Activated T-helper 1 cell treated with anti-CD3 and anti-CD28 coated beads, Interleukin-12 subunit alpha, Interleukin-12 subunit beta, Interleukin-2, Interleukin-4 antibody, amounts not matched to agents 30 ng/mL and 10 ng/mL and 1 ng/mL, durations not matched to agents 14 hours and 24 hours and 36 hours (primary cell): ENCODE measurements around the gene IST1. TPM values are rescaled to one million over a fixed set of nuclear protein-coding genes. Genes with fewer than 3 reads are reported as not detected.

Experiments
- DNase-seq: peaks from one replicate; pipeline ENCODE4 v3.0.0; 2021; ENCODE audit warnings: low spot score
- H3K27ac Mint-ChIP-seq: one replicate; pipeline ENCODE4 v1.8.0; 2021; ENCODE audit warnings: mild to moderate bottlenecking, mixed read lengths
- H3K27me3 Mint-ChIP-seq: one replicate; pipeline ENCODE4 v1.8.0; 2022; ENCODE audit warnings: mild to moderate bottlenecking, moderate library complexity, mixed read lengths; ENCODE audit not compliant: insufficient read depth
- H3K36me3 Mint-ChIP-seq: one replicate; pipeline ENCODE4 v1.8.0; 2021; ENCODE audit warnings: low read depth, mixed read lengths
- H3K4me1 Mint-ChIP-seq: one replicate; pipeline ENCODE4 v1.8.0; 2021; ENCODE audit warnings: low read depth, mixed read lengths
- H3K4me3 Mint-ChIP-seq: one replicate; pipeline ENCODE4 v1.8.0; 2021; ENCODE audit warnings: mild to moderate bottlenecking, moderate library complexity, mixed read lengths
- H3K9me3 Mint-ChIP-seq: one replicate; pipeline ENCODE4 v1.8.0; 2021; ENCODE audit warnings: mixed read lengths
- intact Hi-C: fragments of 100-400 bp; cut with micrococcal nuclease; formaldehyde crosslinking; loops from one replicate; pipeline ENCODE4 v1.15.1; 2024
- total RNA-seq: library from RNA; stranded (reverse); gene quantifications from 2 replicates; pipeline ENCODE4 v1.2.3, GENCODE V29; 2022

Gene IST1
- total RNA-seq: 156 and 169 TPM in 2 replicates

DNA sequence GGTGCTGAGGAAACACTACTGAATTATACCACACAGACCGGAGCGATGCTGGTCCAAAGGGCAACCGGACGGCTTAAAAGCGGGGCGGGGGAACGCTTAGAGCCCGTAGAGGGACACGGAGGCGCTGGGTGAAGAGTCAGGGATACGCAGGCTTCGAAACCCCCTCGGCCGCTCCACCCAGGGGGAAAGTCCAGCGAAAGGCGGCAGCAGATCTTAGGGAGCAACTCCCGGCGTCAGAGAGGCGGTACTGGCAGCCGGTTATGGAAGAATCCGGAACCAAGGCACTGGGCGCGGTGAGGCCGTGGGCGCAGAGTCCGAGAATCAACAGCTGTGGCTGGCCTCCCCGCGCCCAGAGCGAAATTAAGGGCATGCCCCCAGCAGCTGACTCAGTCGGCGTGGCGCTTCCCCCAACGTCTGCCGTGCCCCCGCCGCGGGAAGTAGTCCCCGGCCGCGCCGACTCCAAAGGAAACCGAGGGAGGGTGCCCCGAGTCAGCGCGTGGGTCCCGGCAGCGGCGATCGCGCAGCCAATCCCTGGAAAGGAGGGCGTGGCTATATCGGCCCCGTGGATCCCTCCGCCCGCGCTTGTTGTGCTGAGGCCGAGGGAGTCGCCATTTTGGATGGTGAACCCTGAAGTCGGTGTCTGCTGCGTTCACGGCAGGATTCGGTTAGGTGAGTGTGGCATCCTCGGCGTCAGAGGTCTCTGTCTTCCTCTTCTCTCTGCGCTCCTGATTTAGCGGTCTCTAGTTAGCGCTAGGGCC, at the start of gene IST1:
TSS of gene IST1 (plus strand) at position 611 of the 758 bp plus-strand sequence. CDS start 20,110 bp downstream, outside the sequence.
- Mint-ChIP-seq H3K4me1 (peaks cover 12% of the 10 kb centered on the region), H3K4me3 (peak within 1 kb of the TSS; percentile 90), H3K27me3 (no peaks in the 10 kb centered on the region), H3K9me3 (no peaks in the 10 kb centered on the region), H3K27ac (peak within 1 kb of the TSS; percentile 91), H3K36me3 (peaks cover 7% of the 10 kb centered on the region)
- DNase-seq: peak; percentile 98
- intact Hi-C loops: loop anchor here (1.0 to 2.0 kb wide), 8 partner anchors 11 to 198 kb away; partner anchors contain the start of genes AP1G1, ATXN1L, DHODH and DHX38

DNA sequence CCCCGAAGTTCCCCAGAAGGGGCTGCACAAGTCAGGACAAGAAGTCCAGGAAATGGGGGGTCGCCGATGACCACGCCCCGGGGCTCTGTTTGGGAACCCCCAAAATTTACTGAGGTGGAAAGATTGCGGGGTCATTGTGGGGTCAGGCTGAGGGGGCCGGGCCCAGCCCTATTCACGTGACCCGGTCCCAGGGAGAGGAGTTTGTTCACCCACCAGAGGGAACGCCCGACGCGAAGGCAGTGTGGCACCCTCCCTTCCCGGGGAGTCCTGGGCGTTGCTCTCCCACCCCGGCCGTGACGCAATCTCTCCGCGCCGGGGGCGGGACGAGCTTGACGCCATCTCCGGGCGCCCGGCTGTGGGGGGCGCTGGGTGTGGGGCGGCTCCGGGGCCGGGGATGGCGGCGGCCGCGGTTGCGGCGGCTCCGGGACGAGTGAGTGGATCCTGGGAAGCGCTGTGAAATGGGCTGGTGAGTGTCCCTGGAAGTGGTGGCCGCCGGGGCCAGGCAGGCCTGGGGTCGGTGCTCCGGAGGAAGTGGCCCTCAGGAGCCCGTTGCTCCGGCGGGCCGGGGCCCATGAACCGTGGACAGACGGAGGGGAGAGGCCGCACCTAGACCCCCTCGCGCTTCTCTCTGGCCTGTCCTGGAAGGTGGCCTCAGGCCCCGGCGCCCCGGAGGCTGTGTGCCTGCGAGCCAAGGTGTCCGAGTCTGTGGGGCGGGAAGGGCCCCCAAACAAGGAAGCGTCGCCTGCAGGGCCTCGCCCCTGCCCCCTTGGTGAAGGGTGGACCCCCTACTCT, 49.5 kb upstream of the IST1 start, which contains the start of gene ATXN1L:
TSS of gene ATXN1L (plus strand) at position 338 of the 792 bp plus-strand sequence. CDS start 3,765 bp downstream, outside the sequence.
- intact Hi-C loops: loop anchor here (1.0 kb wide), 1 partner anchor 49 kb away; the partner anchor contains the start of gene IST1
- Mint-ChIP-seq H3K27ac (peak within 1 kb of the TSS; percentile 94), H3K4me3 (peak within 1 kb of the TSS; percentile 93), H3K36me3 (peaks cover 24% of the 10 kb centered on the region), H3K9me3 (no peaks in the 10 kb centered on the region), H3K27me3 (no peaks in the 10 kb centered on the region), H3K4me1 (peaks cover 52% of the 10 kb centered on the region)
- peak; percentile 94 for DNase-seq

DNA sequence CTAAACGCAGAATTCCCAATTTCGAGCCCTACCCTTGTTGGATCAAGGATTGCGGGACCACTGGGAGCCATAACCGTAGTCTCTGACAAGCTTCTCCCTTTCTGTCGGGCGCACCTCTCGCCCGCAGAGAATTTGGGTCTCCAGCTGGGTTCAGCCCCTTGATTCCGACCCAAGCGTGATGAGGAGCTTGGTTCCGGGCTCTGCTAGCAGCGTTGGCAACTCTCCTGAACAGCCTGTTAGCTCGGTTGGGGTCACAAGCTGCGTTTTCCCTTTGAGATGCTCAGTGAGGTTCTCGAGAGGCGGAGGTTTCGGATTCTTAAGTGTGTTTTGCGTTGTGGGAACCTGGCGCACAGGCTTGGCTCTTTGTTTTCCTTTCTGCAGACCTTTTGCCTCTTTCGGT, 48.9 kb upstream of the IST1 start:
- peak; percentile 4 for DNase-seq
- Mint-ChIP-seq H3K4me1 (peaks cover 54% of the 10 kb centered on the region), H3K4me3 (peak overlapping the region; percentile 93), H3K36me3 (peaks cover 27% of the 10 kb centered on the region), H3K27me3 (no peaks in the 10 kb centered on the region), H3K27ac (peak overlapping the region; percentile 84), H3K9me3 (no peaks in the 10 kb centered on the region)
- intact Hi-C loops: no loop called here

DNA sequence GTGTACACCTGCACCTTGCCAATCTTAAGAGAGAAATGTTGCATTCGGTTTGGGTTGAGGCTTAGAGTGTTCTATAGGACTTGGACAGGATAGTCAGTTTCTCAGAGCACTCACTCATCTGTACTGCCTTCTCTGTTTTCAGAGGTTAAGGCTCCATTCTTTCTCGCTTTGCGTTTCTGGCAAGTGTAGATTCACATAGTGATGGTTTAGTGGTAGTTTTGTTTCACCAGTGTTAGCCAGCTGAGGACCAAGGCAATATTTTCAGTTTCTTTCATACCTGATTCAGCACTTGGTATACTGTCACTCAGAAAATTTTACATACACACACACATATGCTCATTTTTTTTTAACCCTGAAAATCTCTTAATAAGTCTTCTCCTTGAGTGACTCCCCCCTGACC, 48.2 kb upstream of the IST1 start:
- peak overlapping the region; percentile 84 for H3K27ac Mint-ChIP-seq
- no peaks in the 10 kb centered on the region for H3K9me3 Mint-ChIP-seq
- intact Hi-C loops: no loop called here
- DNase-seq: no peak
- peaks cover 29% of the 10 kb centered on the region for H3K36me3 Mint-ChIP-seq
- peaks cover 57% of the 10 kb centered on the region for H3K4me1 Mint-ChIP-seq
- H3K4me3 Mint-ChIP-seq: peak overlapping the region; percentile 93
- H3K27me3 Mint-ChIP-seq: no peaks in the 10 kb centered on the region

DNA sequence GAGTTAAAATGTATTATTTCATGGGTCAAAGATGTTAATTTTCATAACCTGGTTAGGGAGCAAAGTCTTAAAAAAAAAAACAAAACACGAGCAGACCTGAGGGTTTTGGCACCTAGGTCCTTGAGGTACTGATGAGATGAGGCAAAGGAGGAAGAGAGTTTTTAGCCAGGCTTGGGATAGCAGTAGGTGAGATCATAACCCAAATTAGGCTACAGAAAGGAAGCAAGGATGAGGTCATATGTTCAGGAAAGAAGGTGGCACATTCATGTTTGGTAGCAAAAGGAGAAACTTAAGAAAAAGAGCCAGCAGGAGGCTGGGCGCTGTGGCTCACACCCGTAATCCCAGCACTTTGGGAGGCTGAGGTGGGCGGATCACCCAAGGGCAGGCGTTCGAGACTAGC, 46.7 kb upstream of the IST1 start:
- Mint-ChIP-seq H3K4me3 (no peak overlapping the region), H3K4me1 (peaks cover 61% of the 10 kb centered on the region), H3K36me3 (peaks cover 30% of the 10 kb centered on the region), H3K27ac (no peak overlapping the region), H3K27me3 (no peaks in the 10 kb centered on the region), H3K9me3 (no peaks in the 10 kb centered on the region)
- intact Hi-C loops: no loop called here
- DNase-seq: no peak

DNA sequence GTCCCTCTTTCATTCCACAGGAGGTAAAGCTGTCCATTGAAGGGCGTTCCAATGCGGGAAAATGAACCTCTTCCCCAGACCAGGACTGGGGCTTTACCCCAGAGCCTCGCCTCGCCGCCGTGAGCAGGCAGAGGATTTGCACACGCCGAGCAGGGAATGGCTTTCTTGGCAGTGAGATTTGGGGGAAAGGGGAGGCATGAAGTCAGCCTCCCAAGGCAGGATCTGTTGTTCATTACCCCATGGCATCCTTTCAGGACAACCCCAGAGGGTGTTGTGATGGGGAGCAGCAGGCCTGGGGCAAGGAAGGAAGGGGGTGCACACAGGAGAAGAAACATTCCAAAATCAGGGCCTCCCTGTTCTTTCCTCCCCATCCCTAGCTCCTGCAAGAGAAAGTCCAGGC, 43.6 kb upstream of the IST1 start:
- no peak for DNase-seq
- Mint-ChIP-seq H3K9me3 (no peaks in the 10 kb centered on the region), H3K4me1 (peaks cover 74% of the 10 kb centered on the region), H3K36me3 (peaks cover 39% of the 10 kb centered on the region), H3K27me3 (no peaks in the 10 kb centered on the region), H3K4me3 (no peak overlapping the region), H3K27ac (no peak overlapping the region)
- intact Hi-C loops: no loop called here

DNA sequence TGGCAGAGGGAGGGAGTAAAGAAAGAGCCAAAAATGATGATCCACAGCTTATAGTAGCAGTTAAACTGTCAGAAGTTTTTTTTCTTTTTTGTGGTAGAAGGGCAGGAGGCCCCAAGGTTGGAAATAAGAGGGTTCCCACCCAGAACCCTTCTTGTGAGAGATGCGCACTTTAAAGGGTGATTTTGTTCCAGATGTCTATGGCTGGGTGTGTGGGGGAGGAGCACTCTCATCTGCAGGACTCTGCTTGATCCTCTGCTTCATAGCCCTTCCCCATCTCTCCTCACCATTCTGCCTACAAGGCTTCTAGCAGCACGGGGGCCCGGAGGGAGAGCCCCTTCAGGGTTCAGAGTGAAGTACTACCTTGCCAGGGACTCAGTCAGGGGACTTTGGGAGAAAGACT, 43.2 kb upstream of the IST1 start:
- H3K27me3 Mint-ChIP-seq: no peaks in the 10 kb centered on the region
- no peak for DNase-seq
- H3K4me1 Mint-ChIP-seq: peaks cover 70% of the 10 kb centered on the region
- intact Hi-C loops: no loop called here
- no peak overlapping the region for H3K4me3 Mint-ChIP-seq
- no peaks in the 10 kb centered on the region for H3K9me3 Mint-ChIP-seq
- H3K36me3 Mint-ChIP-seq: peaks cover 39% of the 10 kb centered on the region
- H3K27ac Mint-ChIP-seq: no peak overlapping the region

DNA sequence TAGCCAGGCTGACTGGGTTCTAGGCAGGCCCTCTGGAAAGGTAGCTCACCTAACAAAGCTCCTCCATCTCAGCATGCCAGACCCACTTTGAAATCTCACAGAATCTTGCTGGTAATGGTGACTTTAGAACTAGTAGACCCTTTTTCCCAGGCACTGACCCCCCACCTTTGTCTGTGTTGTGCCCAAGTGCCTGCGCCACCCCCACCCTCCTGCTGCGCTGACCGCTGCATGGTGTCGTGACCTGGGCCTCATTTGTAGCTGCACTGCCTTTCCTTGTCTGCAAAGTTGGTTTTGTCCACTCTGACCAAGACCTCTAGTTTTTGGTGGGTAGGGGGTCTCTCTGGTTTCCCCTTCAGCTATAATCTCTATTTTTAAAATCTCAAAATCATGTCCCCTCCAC, 42.8 kb upstream of the IST1 start:
- Mint-ChIP-seq H3K4me1 (peaks cover 66% of the 10 kb centered on the region), H3K9me3 (no peaks in the 10 kb centered on the region), H3K36me3 (peaks cover 39% of the 10 kb centered on the region), H3K4me3 (no peak overlapping the region), H3K27ac (no peak overlapping the region), H3K27me3 (no peaks in the 10 kb centered on the region)
- no peak for DNase-seq
- intact Hi-C loops: no loop called here

DNA sequence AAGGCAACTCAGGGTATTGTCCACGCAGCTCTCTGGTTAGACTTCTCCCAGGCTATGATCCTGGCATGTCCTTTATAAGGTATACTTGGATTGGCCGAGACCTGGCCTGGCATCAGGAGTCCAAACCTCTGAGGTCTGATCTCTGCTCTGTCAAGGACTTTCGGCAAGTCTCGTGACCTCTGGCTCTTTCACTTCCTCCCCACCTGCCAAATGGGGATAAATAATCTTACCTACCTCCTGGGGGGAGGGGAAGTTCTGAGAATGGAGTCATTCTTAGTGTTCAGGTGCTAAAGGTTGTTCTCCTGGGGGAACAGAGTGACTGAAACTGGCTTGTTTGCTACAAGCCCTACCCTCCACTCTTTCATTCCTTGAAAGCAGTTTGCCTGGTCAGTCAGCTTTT, 41.9 kb upstream of the IST1 start:
- no peak for DNase-seq
- Mint-ChIP-seq H3K4me3 (peak overlapping the region; percentile 16), H3K27ac (no peak overlapping the region), H3K36me3 (peaks cover 32% of the 10 kb centered on the region), H3K9me3 (no peaks in the 10 kb centered on the region), H3K4me1 (peaks cover 57% of the 10 kb centered on the region), H3K27me3 (no peaks in the 10 kb centered on the region)
- intact Hi-C loops: no loop called here

DNA sequence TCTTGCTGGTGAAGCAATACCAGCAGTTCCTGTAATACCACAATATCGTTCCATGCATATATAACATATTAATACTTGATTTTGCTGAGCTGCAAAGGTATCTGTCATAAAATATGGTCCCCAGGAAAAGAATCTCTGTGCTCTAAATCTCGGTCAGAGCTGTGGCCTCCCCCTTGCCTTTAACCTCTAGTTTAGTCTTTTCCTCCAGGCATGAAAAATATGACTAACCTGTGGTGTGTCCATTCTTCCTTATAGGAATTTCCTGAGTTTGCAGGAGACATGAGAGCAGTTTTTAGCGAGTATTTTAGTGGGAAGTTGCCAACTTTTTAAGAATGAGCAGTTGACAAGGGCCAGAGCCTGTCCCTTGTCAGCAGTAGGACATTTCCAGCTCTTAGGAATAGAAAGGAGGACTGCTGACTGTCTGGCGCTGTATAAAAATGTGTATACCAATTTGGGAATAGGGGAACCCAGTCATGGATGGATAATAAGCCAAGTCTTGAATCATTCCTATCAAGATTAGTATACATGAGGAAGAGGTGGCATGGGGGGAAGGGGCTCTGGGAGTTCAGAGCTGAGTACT, 40.9 kb upstream of the IST1 start:
- H3K4me3 Mint-ChIP-seq: no peak overlapping the region
- H3K27ac Mint-ChIP-seq: no peak overlapping the region
- H3K4me1 Mint-ChIP-seq: peaks cover 53% of the 10 kb centered on the region
- peaks cover 33% of the 10 kb centered on the region for H3K36me3 Mint-ChIP-seq
- no peaks in the 10 kb centered on the region for H3K9me3 Mint-ChIP-seq
- no peak for DNase-seq
- intact Hi-C loops: no loop called here
- no peaks in the 10 kb centered on the region for H3K27me3 Mint-ChIP-seq

DNA sequence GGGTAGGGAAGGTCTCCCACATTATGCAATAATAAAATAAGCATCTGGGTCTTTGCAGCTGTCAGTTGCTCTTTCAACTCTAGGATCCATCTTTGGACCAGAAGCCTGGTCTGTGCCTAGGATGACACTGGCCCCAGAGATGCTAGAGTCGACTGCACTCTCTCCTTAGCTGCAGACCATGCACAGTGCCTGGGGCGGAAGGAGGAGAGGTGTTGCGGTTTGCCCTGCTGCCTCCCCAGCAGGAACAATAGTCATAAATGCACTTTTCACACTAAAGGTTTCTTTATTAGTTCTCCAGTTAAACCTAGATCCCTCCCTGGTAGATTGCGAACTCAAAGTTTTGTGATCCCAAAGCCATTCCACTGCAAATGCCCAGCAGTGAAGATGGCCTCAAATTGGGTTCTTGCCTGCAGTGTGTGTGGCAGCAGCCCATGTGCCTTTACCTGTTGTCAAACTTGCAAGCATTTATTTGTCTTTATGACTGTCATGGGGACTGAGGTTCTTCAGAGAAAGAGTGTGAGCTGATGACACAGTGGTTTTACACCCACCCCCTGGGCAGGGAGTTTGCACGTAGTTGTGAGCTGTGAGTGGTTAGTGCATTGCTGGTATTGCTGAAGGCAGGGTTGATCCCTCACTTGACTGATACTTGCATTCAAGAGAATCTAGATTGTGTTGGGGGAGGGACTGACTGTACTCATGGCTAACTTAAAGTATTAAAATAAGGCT, 39.2 kb upstream of the IST1 start:
- Mint-ChIP-seq H3K4me1 (peaks cover 53% of the 10 kb centered on the region), H3K27me3 (no peaks in the 10 kb centered on the region), H3K4me3 (no peak overlapping the region), H3K27ac (peak overlapping the region; percentile 88), H3K36me3 (peaks cover 24% of the 10 kb centered on the region), H3K9me3 (no peaks in the 10 kb centered on the region)
- DNase-seq: no peak
- intact Hi-C loops: no loop called here

DNA sequence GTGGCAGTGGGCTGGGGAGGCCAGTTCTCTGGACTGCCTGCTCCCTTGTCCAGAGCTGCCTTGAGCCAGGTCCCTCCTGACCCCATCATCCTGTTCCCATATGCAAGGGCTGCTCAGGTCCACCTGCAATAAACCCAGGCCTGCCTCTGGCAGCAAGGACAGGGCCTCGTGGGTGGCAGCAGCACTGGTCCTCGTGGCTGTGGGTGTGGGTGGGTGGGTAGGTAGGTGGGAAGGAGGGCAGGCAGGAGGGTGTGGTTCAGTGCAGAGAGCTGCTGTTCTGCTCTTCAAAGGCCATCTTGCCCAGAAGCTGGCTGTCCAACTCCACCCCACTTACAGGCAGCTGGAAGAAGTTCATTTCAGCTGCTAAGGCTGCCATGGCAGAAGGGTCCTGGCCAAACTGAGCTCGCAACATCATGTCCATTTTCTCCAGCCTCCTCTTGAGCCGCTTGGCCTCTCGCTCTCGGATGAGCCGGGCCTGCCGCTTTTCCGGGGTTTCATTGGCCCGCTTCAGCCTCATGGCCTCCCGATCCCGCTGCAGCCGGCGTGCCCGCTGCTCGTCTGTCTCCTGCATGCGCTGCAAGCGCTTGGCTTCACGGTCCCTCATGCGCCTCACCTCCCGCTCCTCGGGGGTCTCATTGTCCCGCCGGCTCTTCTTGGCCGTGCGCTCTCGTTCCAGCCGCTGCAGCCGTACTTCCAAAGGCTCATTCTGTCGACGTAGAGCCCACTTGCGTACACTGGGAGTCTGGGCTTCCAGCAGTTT, 35.4 kb upstream of the IST1 start:
- peaks cover 17% of the 10 kb centered on the region for H3K4me1 Mint-ChIP-seq
- no peak for DNase-seq
- H3K36me3 Mint-ChIP-seq: peaks cover 13% of the 10 kb centered on the region
- H3K27me3 Mint-ChIP-seq: no peaks in the 10 kb centered on the region
- no peaks in the 10 kb centered on the region for H3K9me3 Mint-ChIP-seq
- no peak overlapping the region for H3K4me3 Mint-ChIP-seq
- H3K27ac Mint-ChIP-seq: no peak overlapping the region
- intact Hi-C loops: no loop called here
